Measurements from ENCODE around the gene KRT15. TPM values are rescaled to one million over a fixed set of nuclear protein-coding genes. Genes with fewer than 3 reads are reported as not detected.
"Not testable (repeated sequence)": the region's sequence is repeated elsewhere in the genome, so short reads cannot be mapped to it uniquely, and the experiment has no call there.

The KRT15 gene
- total and polyA plus RNA-seq, 5 donors: 0.11 TPM; not detected in 4

- WGBS: 84% methylated on average over 10 of the region's 10 CpGs
- DNase-seq; H3K27ac ChIP-seq (ENCODE audit: low read length); H3K4me1 ChIP-seq (ENCODE audit: control insufficient read depth, insufficient read depth, low read length); H3K9me3 ChIP-seq (ENCODE audit: control insufficient read depth, low read length); H3K27me3 ChIP-seq (ENCODE audit: control insufficient read depth, insufficient read depth); ATAC-seq; H3K4me3 ChIP-seq (ENCODE audit: low read length): not testable (repeated sequence)
- intact Hi-C loops (cut with DNase I): loop anchor here in 2 of 4 donors (10.0 kb wide), 2 partner anchors 628 to 638 kb away; no protein-coding TSS in a partner anchor
Measured at GRCh38 chr17:41542786-41543185, 24.1 kb upstream of the KRT15 start.

GRCh38 chr17:41542357-41542756, 23.7 kb upstream of the KRT15 start:
- WGBS: 58% methylated on average over 2 of the region's 2 CpGs
- DNase-seq (no peak), ATAC-seq (no peak)
- intact Hi-C loops (cut with DNase I): loop anchor here in 2 of 4 donors (10.0 kb wide), 2 partner anchors 628 to 638 kb away; no protein-coding TSS in a partner anchor
- Histone ChIP-seq H3K4me3 (ENCODE audit: low read length) (no peak overlapping the region), H3K9me3 (ENCODE audit: control insufficient read depth, low read length) (no peaks in the 10 kb centered on the region), H3K27ac (ENCODE audit: low read length) (no peak overlapping the region), H3K4me1 (ENCODE audit: control insufficient read depth, insufficient read depth, low read length) (no peaks in the 10 kb centered on the region), H3K27me3 (ENCODE audit: control insufficient read depth, insufficient read depth) (no peaks in the 10 kb centered on the region)

GRCh38 chr17:41540921-41541625, 22.4 kb upstream of the KRT15 start:
- DNase-seq (no peak), ATAC-seq (no peak)
- no peak overlapping the region for H3K27ac ChIP-seq (ENCODE audit: low read length)
- intact Hi-C loops (cut with DNase I): loop anchor here in 2 of 4 donors (10.0 kb wide), 2 partner anchors 626 to 636 kb away; no protein-coding TSS in a partner anchor
- no peaks in the 10 kb centered on the region for H3K27me3 ChIP-seq (ENCODE audit: control insufficient read depth, insufficient read depth)
- 77% methylated on average over 10 of the region's 10 CpGs for WGBS
- no peak overlapping the region for H3K4me3 ChIP-seq (ENCODE audit: low read length)
- no peaks in the 10 kb centered on the region for H3K9me3 ChIP-seq (ENCODE audit: control insufficient read depth, low read length)
- no peaks in the 10 kb centered on the region for H3K4me1 ChIP-seq (ENCODE audit: control insufficient read depth, insufficient read depth, low read length)

DNA sequence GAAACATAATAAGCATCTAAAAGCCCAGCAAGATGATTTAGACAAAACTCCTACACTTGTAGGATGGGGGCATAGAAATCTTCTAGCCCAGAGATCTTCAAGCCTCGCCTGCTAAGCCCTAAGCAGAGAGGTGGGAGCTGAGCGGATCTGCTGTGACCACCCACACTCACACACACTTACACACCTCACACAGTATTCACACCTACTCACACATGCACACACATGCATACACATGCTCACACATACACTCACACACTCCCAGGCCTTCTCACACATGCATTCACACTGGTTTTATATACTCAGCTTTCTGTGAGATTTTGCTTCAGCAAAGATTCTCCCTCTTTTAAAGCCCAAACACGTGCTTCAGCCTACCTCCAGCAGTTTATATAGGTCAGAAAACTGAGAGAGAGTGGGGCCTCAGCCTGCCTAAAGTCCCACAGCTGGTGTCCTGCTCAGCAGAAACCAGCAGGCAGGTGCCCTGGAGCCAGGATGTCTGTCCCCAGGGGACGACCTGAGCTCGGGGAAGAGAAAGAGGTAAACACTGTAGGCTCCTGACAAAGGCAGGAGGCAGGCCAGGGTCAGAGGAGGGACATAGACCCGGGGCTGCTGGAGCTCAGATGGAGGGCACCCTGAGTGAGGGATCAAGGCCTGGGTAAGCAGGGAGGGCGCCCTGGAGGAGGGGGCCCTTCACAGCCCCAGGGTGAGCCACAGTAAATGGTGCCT, 21.4 kb upstream of the KRT15 start:
- Histone ChIP-seq H3K27ac (ENCODE audit: low read length) (no peak overlapping the region), H3K4me1 (ENCODE audit: control insufficient read depth, insufficient read depth, low read length) (no peaks in the 10 kb centered on the region), H3K4me3 (ENCODE audit: low read length) (no peak overlapping the region), H3K27me3 (ENCODE audit: control insufficient read depth, insufficient read depth) (no peaks in the 10 kb centered on the region), H3K9me3 (ENCODE audit: control insufficient read depth, low read length) (no peaks in the 10 kb centered on the region)
- DNase-seq: no peak
- 64% methylated on average over 7 of the region's 7 CpGs for WGBS
- intact Hi-C loops (cut with DNase I): loop anchor here in 2 of 4 donors (10.0 kb wide), 2 partner anchors 625 to 635 kb away; no protein-coding TSS in a partner anchor
- no peak for ATAC-seq

- Histone ChIP-seq H3K9me3 (ENCODE audit: control insufficient read depth, low read length) (no peaks in the 10 kb centered on the region), H3K4me3 (ENCODE audit: low read length) (no peak overlapping the region), H3K27ac (ENCODE audit: low read length) (no peak overlapping the region), H3K4me1 (ENCODE audit: control insufficient read depth, insufficient read depth, low read length) (no peaks in the 10 kb centered on the region), H3K27me3 (ENCODE audit: control insufficient read depth, insufficient read depth) (no peaks in the 10 kb centered on the region)
- DNase-seq (no peak), ATAC-seq (no peak)
- intact Hi-C loops (cut with DNase I): no loop called here
- WGBS: 64% methylated on average over 5 of the region's 5 CpGs
Measured at GRCh38 chr17:41539071-41539492, 20.4 kb upstream of the KRT15 start.

DNA sequence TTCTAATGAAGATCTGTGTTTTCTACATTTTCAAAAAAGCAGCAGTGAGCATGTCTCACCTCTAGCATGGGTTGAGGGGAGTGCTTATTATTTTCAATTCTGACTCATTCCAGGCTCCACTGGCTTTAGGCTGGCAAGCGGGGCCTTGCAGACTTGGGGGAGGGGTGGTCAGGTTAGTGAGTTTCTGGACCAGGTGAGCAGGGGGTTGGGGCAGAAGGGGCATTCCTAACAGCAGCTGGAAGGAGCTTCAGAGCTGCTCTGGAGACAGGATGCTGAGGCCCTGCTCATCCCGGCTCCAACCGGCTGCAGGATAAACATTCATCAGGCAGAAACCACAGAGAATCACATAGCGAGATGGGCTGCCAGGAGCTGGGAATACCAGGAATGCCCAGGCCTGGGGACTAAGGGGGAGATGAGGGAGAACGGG, 19.9 kb upstream of the KRT15 start:
- intact Hi-C loops (cut with DNase I): no loop called here

DNA sequence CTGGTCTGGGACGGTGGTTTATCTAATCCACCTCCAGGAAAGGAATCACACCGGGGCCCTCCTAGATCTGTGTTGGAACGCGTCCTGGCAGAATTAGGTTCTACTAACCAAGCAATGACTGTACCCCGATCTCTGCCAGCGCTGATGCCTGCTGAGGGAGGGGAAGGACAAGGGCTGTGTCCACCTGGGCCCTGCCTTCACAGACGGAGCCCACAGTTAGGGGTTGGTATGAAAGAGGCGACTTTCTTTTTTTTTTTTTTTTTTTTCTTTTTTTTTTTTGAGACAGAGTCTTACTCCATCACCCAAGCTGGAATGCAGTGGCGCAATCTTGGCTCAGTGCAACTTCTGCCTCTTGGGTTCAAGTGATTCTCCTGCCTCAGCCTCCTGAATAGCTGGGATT, 19.3 kb upstream of the KRT15 start:
- ATAC-seq (no peak), DNase-seq (no peak)
- Histone ChIP-seq H3K9me3 (ENCODE audit: control insufficient read depth, low read length) (no peaks in the 10 kb centered on the region), H3K27ac (ENCODE audit: low read length) (no peak overlapping the region), H3K4me3 (ENCODE audit: low read length) (no peak overlapping the region), H3K27me3 (ENCODE audit: control insufficient read depth, insufficient read depth) (no peaks in the 10 kb centered on the region), H3K4me1 (ENCODE audit: control insufficient read depth, insufficient read depth, low read length) (no peaks in the 10 kb centered on the region)
- intact Hi-C loops (cut with DNase I): no loop called here
- 76% methylated on average over 9 of the region's 9 CpGs for WGBS

More for the DNA sequence above, 19.9 kb upstream of the KRT15 start:
- H3K27ac ChIP-seq (ENCODE audit: low read length): no peak overlapping the region
- H3K27me3 ChIP-seq (ENCODE audit: control insufficient read depth, insufficient read depth): no peaks in the 10 kb centered on the region
- WGBS: 62% methylated on average over 5 of the region's 5 CpGs
- H3K4me1 ChIP-seq (ENCODE audit: control insufficient read depth, insufficient read depth, low read length): no peaks in the 10 kb centered on the region
- H3K4me3 ChIP-seq (ENCODE audit: low read length): no peak overlapping the region
- H3K9me3 ChIP-seq (ENCODE audit: control insufficient read depth, low read length): no peaks in the 10 kb centered on the region
- ATAC-seq: no peak
- DNase-seq: no peak

DNA sequence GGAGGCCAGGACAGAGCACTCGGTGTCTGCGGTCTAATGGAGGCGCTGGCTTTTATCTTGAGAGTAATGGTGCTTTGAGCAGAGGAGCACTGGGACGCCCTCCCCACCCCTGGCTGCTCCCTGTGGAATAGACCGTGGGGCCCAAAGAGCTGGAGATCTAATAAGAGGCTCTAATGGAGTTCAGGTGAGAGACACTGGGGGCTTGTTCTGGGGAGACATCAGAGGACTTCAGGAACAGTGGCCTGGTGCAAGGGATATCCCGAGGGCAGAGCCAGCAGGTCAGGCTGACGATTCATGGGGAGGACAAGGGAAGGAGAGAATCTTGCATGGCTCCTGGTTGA, 18.9 kb upstream of the KRT15 start:
- H3K4me3 ChIP-seq (ENCODE audit: low read length): no peak overlapping the region
- H3K27ac ChIP-seq (ENCODE audit: low read length): no peak overlapping the region
- intact Hi-C loops (cut with DNase I): no loop called here
- ATAC-seq (no peak), DNase-seq (no peak)
- no peaks in the 10 kb centered on the region for H3K4me1 ChIP-seq (ENCODE audit: control insufficient read depth, insufficient read depth, low read length)
- WGBS: 79% methylated on average over 7 of the region's 7 CpGs
- H3K27me3 ChIP-seq (ENCODE audit: control insufficient read depth, insufficient read depth): no peaks in the 10 kb centered on the region
- no peaks in the 10 kb centered on the region for H3K9me3 ChIP-seq (ENCODE audit: control insufficient read depth, low read length)

DNA sequence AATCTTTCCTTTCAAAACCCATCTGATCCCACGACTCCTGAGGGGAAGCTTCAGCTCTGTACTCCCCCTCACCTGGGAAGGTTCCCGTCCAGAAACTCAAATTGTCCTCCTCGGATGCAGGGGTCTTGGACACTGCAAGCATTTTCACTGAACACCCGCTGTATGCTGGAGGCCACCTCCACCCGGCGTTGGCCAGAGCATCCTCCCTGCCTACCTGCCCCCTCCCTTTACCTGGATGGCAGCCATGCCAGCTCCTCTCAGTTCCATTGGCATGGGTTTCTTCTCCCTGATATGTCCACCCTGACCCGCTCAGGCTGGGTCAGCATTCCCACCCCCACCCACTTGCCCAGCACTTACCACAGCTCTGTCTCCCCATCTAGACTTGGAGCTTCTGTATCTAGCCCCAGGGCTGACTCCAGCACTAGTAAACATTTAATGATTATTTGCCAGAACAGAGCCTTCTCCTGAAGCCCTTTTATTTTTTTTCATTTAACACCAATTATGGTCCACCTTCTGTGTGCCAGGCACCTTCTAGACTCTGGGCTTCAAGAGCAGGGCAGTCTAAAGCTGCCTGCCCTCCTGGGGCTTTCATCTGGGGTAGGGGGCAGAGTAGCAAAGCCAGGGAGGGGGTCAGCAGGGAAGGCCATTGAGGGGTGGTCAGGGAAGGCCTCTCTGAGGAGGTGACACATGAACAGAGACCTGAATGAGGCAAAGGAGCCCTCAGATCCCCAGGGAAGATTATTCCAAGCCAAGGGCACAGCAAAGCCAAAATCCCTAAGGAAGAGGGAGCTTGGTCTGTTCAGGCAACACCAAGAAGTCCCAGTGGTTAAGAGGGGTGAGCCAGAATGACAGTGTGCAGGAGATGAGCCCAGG, 18.3 kb upstream of the KRT15 start:
- intact Hi-C loops (cut with DNase I): no loop called here
- Histone ChIP-seq H3K9me3 (ENCODE audit: control insufficient read depth, low read length) (no peaks in the 10 kb centered on the region), H3K27ac (ENCODE audit: low read length) (no peak overlapping the region), H3K27me3 (ENCODE audit: control insufficient read depth, insufficient read depth) (no peaks in the 10 kb centered on the region), H3K4me1 (ENCODE audit: control insufficient read depth, insufficient read depth, low read length) (no peaks in the 10 kb centered on the region), H3K4me3 (ENCODE audit: low read length) (no peak overlapping the region)
- DNase-seq: no peak
- 82% methylated on average over 7 of the region's 7 CpGs for WGBS
- ATAC-seq: no peak

DNA sequence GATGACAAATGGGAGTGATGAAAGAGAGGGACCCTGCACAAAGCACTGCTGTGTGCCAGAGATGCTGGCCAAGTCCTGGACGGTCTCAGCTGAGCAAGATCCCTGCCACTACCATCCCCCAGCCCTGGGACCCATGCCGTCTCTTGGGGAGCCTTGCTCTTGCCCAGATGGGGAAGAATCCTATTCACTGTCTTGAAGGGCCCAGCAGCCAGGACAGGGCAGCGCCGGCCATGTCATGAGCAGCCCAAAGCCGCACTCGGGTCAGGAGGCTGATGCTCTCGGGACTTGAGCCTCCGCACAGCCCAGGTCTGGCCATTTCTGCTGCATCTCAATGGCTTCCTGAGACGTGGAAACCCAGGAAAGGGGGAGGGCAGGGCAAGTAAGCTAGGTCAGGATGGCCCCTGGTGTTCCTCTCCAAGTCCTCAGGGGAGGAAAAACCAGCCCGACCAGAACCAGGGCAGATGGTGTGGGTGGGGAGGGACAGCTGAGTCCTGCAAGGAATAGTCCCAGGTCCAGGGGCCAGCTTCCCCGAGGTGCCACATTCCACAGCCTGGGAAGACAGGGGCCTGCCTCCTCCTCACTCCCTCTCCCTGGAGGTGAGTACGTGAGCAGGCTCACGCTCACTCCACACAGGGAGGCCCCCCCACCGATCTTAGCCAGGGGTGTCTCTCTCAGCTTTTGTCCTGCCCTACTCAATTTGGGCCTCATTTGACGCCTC, 17.2 kb upstream of the KRT15 start:
- intact Hi-C loops (cut with DNase I): no loop called here
- H3K27me3 ChIP-seq (ENCODE audit: control insufficient read depth, insufficient read depth): no peaks in the 10 kb centered on the region
- no peak overlapping the region for H3K4me3 ChIP-seq (ENCODE audit: low read length)
- no peak overlapping the region for H3K27ac ChIP-seq (ENCODE audit: low read length)
- ATAC-seq (no peak), DNase-seq (no peak)
- WGBS: 55% methylated on average over 15 of the region's 15 CpGs
- H3K9me3 ChIP-seq (ENCODE audit: control insufficient read depth, low read length): no peaks in the 10 kb centered on the region
- no peaks in the 10 kb centered on the region for H3K4me1 ChIP-seq (ENCODE audit: control insufficient read depth, insufficient read depth, low read length)

All from right cardiac atrium (tissue), 5 donors.